GM13977 (cell line): ENCODE measurements around the gene TNFAIP8.

ENCODE experiments used
- DNase-seq: peaks from one replicate; pipeline ENCODE4 v3.0.0; 2012; ENCODE audit warnings: low spot score
- CTCF ChIP-seq: IDR thresholded peaks from 2 replicates; pipeline ENCODE4 v1.5.1; 2012; ENCODE audit warnings: mild to moderate bottlenecking, control low read depth; ENCODE audit not compliant: insufficient read depth; ENCODE audit errors: extremely low read depth, missing control alignments
- in situ Hi-C: fragments of 300-500 bp; cut with MboI; formaldehyde crosslinking; loops from one replicate; pipeline ENCODE4 v1.12.0; 2022; ENCODE audit warnings: low sequenced_read_pairs, low pct_unique_long_range_greater_than_20kb, mixed read lengths, inconsistent platforms; ENCODE audit not compliant: unreplicated experiment

TNFAIP8 gene

DNA sequence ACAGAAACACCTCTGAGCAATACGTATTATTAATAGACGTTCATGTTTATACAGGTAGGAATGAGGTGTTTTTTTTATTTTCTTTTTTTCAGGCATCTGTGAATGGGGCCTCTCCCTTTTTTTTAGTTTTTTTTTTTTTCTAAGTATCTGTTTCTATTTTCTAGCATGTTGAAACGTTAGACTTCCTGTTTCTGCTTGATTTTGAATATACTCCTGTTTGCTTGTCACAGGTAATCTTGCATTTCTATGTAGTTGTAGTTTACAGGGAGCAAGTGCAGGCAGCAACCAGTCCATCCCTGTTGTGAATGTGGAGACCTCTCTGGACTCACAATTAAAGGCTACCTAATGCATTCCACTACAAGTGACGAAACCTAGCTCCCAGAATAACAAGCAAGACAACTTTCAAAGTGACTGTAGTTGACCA, 22.8 kb upstream of the TNFAIP8 start:
- DNase-seq = no peak
- in situ Hi-C loops = no loop called here
- no peak for TF ChIP-seq CTCF

- TF ChIP-seq CTCF = no peak
- in situ Hi-C loops = no loop called here
- DNase-seq = no peak
These were observed 22.4 kb upstream of the TNFAIP8 start for GRCh38 chr5:119333421-119333851.

DNA sequence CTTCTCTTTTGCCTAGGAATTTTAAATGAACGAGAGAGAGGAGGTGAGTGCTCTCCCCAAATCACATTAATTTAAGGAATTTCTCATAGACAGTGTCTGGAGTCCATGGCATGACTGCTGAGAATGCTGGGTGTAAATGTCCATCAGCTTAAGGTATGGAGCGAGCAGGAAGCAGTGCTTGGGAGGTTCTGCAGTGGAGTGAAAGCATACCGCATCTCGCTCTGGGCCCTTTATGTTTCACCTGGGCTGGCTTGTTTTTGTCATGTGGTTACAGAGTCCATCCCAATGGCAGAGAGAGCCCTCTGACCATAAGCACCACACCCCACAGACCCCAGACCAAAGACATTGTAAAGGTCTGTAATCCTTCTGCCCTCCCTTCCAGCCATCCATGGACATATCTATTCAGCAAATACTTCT, 20.6 kb upstream of the TNFAIP8 start:
- no peak for DNase-seq
- in situ Hi-C loops = no loop called here
- no peak for TF ChIP-seq CTCF

DNA sequence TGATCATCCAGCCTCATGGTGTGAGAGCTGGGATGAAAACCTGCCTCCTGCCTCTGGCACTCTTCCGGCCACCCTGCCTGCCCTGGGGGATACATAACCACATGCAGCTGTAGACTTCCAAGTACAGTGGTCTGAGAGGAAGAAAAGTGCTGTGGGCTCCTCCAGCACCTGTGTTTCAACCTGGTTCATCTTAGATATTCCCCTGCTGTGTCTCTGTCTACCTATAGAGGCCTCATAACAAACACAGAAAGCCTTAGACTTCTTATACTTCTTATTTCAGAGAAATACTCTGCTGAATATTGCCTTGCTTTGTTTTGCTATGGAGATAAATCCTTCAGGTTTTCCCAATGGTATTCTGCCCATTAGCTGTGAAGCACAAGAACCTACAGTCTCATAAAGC, 19.6 kb upstream of the TNFAIP8 start:
- in situ Hi-C loops = no loop called here
- TF ChIP-seq CTCF = no peak
- no peak for DNase-seq

- in situ Hi-C loops = no loop called here
- no peak for DNase-seq
- TF ChIP-seq CTCF = no peak
These were observed 18.8 kb upstream of the TNFAIP8 start for GRCh38 chr5:119336845-119337580.

DNA sequence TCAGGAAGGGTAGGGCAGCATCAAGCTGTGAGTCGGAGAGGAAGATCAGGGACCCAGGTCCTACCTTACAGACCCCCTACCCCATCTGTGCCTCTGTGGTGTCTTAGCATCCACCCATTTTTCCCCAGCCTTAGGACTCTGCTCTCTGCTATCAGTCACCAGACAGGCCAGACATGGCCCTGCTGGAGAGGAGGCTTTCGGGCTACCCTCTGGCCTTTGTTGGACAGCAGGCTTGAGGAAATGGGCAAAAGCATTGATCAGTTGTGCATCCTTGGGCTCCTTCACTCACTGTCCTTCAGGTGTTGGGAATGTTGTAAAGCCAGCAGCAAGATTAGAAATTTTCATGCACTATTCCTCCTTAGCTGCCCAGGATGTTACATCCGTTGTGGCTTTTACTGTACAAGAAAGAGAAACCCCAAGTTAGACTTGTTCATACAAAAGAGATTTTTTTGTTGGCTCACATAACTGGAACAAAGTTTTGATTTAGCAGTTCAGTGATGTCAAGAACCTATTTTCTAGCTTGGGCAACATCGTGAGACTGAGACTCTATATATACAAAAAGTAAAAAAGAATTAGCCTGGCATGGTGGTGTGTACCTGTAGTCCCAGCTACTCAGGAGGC, 17.4 kb upstream of the TNFAIP8 start:
- no peak for TF ChIP-seq CTCF
- in situ Hi-C loops = no loop called here
- no peak for DNase-seq
